HG03039 (cell line): ENCODE results near the gene QSOX1.
"Not testable (repeated sequence)": the region's sequence is repeated elsewhere in the genome, so short reads cannot be mapped to it uniquely, and the experiment has no call there.

Experiments used
- ATAC-seq: cut with Tn5 transposase; IDR thresholded peaks from one replicate; pipeline ENCODE4 v1.9.1; 2021; ENCODE audit warnings: mild to moderate bottlenecking, moderate library complexity; ENCODE audit not compliant: unreplicated experiment

Gene QSOX1

GRCh38 chr1:180154325-180155181, at the start of gene QSOX1:
TSS of gene QSOX1 (plus strand) at chr1:180154869. CDS start at chr1:180154908, 39 bp downstream.
- ATAC-seq = peak; percentile 92

- ATAC-seq = no peak
These were observed 42.6 kb upstream of the QSOX1 start for GRCh38 chr1:180112091-180112490.

- ATAC-seq = no peak
These were observed 41.6 kb upstream of the QSOX1 start for GRCh38 chr1:180112984-180113647.

- no peak for ATAC-seq
These were observed 40.2 kb upstream of the QSOX1 start for GRCh38 chr1:180114396-180114945.

GRCh38 chr1:180116964-180117763, 37.5 kb upstream of the QSOX1 start:
- no peak for ATAC-seq

GRCh38 chr1:180117764-180118116, 36.9 kb upstream of the QSOX1 start:
- ATAC-seq = no peak

GRCh38 chr1:180119837-180120236, 34.8 kb upstream of the QSOX1 start:
- ATAC-seq = no peak

- no peak for ATAC-seq
These were observed 31.2 kb upstream of the QSOX1 start for GRCh38 chr1:180123463-180123936.

GRCh38 chr1:180130651-180131050, 24.0 kb upstream of the QSOX1 start:
- no peak for ATAC-seq

GRCh38 chr1:180131510-180131909, 23.2 kb upstream of the QSOX1 start:
- ATAC-seq = no peak

- no peak for ATAC-seq
These were observed 21.5 kb upstream of the QSOX1 start for GRCh38 chr1:180133193-180133592.

GRCh38 chr1:180133688-180134087, 21.0 kb upstream of the QSOX1 start:
- not testable (repeated sequence) for ATAC-seq

- ATAC-seq = no peak
These were observed 19.1 kb upstream of the QSOX1 start for GRCh38 chr1:180135535-180135934.

- ATAC-seq = no peak
These were observed 18.2 kb upstream of the QSOX1 start for GRCh38 chr1:180136331-180136967.

- ATAC-seq = no peak
These were observed 17.7 kb upstream of the QSOX1 start for GRCh38 chr1:180136968-180137356.

- ATAC-seq = no peak
These were observed 16.9 kb upstream of the QSOX1 start for GRCh38 chr1:180137776-180138175.

GRCh38 chr1:180141381-180141934, 13.2 kb upstream of the QSOX1 start:
- no peak for ATAC-seq

GRCh38 chr1:180143359-180143758, 11.3 kb upstream of the QSOX1 start:
- ATAC-seq = no peak

GRCh38 chr1:180144659-180145357, 9.9 kb upstream of the QSOX1 start:
- ATAC-seq = no peak

GRCh38 chr1:180145446-180145845, 9.2 kb upstream of the QSOX1 start:
- no peak for ATAC-seq
